Adrenal gland (tissue), 5 donors: ENCODE measurements around the gene C4B.

Experiments used
- POLR2A ChIP-seq, 2 donors: fragments of 450-650 bp; IDR thresholded peaks; one replicate each; pipeline ENCODE4 v1.6.1; 2017; ENCODE audit warnings: antibody characterized with exemption in 2 of 2, mild to moderate bottlenecking in 2 of 2, moderate library complexity in 1 of 2
- TF ChIP-seq, protein P1 (sequence below), 6 experiments: fragments of 450-650 bp in 4 of 6; fragments of 200-600 bp in 2 of 6; sonication (generic) in 1 of 6; IDR thresholded peaks; 1 replicate in 5 of 6; 2 replicates in 1 of 6; pipeline versions ENCODE4 v1.5.1 to v1.8.0; 2016 to 2021; ENCODE audit warnings: antibody characterized with exemption in 6 of 6, mild to moderate bottlenecking in 2 of 6, moderate library complexity in 1 of 6
- donor health status: DM: no; HTN: no; CAD: no.

DNA sequence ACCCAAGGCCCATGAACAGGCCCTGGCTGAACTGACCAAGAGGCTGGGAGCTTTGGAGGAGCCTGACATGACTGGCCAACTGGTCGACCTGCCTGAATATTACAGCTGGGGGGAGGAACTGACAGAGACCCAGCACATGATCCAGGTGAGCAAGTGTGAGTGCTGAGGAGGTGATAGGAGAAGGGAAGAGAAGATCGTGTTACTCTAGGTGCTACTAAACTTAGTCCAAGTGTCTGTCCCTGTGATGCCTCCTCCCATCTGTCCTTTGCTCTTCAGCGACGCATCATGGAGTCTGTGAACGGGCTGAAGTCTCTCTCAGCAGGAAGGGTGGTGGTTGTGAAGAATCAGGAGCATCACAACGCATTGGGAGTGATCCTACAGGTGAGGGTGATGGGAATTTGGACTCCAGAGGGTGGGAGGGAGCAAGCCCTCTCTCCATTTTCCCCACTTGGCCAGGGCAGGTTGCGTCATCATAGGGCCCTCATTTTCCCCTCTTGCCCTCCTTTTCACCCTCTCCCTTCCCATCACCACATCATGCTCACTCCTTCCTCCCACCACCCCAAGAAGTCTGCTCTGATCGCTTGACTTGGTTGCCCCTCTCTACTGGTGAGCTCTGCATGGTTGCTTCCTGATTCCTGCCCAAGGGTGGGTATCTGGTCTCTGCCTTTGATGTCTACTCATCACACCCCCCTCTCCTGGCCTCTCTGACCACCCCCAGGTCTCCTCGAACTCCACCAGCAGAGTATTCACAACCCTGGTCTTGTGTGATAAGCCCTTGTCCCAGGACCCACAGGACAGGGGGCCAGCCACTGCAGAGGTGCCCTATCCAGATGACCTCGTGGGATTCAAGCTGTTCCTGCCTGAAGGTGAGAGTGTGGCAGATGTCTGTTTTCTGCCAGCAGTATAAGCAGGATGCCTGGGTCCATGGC is 47.3 kb upstream of the C4B start:
- TF ChIP-seq, protein P1, sequence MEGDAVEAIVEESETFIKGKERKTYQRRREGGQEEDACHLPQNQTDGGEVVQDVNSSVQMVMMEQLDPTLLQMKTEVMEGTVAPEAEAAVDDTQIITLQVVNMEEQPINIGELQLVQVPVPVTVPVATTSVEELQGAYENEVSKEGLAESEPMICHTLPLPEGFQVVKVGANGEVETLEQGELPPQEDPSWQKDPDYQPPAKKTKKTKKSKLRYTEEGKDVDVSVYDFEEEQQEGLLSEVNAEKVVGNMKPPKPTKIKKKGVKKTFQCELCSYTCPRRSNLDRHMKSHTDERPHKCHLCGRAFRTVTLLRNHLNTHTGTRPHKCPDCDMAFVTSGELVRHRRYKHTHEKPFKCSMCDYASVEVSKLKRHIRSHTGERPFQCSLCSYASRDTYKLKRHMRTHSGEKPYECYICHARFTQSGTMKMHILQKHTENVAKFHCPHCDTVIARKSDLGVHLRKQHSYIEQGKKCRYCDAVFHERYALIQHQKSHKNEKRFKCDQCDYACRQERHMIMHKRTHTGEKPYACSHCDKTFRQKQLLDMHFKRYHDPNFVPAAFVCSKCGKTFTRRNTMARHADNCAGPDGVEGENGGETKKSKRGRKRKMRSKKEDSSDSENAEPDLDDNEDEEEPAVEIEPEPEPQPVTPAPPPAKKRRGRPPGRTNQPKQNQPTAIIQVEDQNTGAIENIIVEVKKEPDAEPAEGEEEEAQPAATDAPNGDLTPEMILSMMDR (IDR thresholded peaks at IDR 0.05) = no peak
- no peak for TF ChIP-seq POLR2A (IDR thresholded peaks at IDR 0.05)
